ENCODE measurements around the gene ANKH.

- TF ChIP-seq POLR2A (IDR thresholded peaks at IDR 0.05) (no peak), CTCF (IDR thresholded peaks at IDR 0.05) (no peak), POLR2AphosphoS5 (IDR thresholded peaks at IDR 0.05; ENCODE audit: insufficient read depth in 1 of 2, low read depth in 1 of 2) (no peak)
Measured at GRCh38 chr5:14678773-14679334, 192.7 kb downstream of the ANKH start.
